ENCODE measurements around the gene ZNF575.
"Not testable (repeated sequence)": the region's sequence is repeated elsewhere in the genome, so short reads cannot be mapped to it uniquely, and the experiment has no call there.

The ZNF575 gene

DNA sequence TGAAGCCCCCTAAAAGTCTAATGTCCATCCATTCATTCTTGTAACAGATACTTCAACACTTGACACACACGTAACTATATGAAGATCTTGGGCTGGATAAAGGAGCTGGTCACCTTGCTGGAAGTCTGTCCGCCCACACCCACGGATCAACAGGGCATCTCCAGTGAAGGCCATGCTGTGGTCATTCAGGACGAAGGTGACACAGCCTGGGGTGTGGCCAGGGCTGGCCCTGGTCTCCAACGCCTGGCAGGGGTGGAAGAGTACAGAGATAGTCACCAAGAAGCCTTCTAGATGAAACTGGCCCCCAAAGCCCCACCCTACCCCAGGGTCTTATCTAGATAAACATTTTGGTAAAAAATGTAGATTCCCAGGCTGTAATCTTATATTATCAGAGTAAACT, 21.7 kb upstream of the ZNF575 start:
- no peak for DNase-seq

GRCh38 chr19:43512399-43512798, 20.6 kb upstream of the ZNF575 start:
- DNase-seq, result not testable (repeated sequence)

- DNase-seq, result no peak
These were observed 14.9 kb upstream of the ZNF575 start for GRCh38 chr19:43518051-43518450.

DNA sequence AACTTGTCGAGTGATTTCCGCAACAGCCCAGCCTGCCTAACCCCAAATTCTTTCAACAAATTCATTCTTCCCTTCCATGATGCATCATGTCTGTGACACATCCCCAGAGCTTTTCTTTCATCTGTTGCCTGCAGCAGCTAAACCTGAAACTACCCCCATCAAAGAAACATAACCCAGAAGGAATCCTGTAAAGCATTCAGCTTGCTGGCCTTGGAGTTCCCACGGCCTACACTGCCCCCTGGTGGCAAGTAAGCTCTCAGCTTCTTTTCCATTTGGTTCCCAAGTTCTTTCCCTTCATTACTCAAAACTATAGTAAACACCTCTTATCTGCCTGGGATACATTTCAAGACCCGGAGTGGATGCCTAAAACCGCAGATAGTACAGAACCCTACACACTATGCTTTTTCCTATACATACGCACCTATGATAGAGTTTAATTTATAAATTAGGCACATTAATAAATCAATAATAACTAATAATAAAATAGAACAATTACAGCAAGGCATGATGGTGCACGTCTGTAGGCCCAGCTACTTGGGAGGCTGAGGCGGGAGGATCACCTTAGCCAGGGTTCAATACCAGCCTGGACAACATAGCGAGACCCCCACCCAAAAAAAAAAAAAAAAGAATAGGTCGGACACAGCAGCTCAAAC, 13.4 kb upstream of the ZNF575 start:
- peak; percentile 70 to 90 for DNase-seq

GRCh38 chr19:43522929-43523328, 10.1 kb upstream of the ZNF575 start:
- no peak for DNase-seq

- DNase-seq, result not testable (repeated sequence)
These were observed 9.3 kb upstream of the ZNF575 start for GRCh38 chr19:43523696-43524095.

DNA sequence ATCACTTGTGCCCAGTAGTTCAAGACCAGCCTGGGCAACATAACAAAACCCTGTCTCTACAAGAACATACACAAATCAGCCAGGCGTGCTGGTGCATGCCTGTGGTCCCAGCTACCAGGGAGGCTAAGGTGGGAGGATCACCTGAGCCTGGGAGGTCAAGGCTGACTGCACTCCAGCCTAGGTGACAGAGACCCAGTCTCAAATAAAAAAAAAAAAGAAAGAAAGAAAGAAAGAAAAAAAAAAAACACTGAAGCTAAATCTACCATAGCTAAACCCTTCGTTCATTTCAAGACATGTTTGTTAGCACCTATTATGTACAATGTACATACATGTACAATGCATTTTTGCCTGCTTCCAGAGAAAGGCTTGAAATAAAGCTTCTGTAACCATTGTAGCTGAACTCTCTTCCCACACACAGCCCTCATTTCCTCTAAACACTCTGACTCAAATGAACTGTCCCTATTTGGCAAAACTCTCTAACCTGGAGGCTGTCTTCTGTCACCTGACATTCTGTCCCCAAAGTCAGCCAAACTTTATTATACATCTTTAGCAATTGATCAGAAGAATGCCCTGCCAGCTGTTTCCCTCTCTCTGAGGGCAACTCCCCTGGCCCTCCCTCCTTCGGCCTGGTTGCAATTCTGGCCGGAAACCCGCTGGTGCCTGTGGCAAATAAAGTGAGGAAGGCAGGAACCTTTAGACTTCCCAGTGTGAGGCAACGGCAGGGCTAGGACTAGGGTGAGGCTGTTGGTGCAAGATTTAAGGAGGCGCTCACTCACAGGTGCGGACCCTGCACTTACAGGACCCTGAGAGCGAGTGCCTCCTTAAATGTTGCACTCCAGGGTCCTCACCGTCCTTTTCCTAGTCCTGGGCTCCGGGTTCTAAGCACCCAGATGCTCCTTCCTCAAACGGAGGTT, 7.8 kb upstream of the ZNF575 start:
- peak in 1 of 2 experiments; percentile 31 for DNase-seq

GRCh38 chr19:43525836-43526771, 6.9 kb upstream of the ZNF575 start:
- DNase-seq, result peak in 1 of 2 experiments; percentile 56

DNA sequence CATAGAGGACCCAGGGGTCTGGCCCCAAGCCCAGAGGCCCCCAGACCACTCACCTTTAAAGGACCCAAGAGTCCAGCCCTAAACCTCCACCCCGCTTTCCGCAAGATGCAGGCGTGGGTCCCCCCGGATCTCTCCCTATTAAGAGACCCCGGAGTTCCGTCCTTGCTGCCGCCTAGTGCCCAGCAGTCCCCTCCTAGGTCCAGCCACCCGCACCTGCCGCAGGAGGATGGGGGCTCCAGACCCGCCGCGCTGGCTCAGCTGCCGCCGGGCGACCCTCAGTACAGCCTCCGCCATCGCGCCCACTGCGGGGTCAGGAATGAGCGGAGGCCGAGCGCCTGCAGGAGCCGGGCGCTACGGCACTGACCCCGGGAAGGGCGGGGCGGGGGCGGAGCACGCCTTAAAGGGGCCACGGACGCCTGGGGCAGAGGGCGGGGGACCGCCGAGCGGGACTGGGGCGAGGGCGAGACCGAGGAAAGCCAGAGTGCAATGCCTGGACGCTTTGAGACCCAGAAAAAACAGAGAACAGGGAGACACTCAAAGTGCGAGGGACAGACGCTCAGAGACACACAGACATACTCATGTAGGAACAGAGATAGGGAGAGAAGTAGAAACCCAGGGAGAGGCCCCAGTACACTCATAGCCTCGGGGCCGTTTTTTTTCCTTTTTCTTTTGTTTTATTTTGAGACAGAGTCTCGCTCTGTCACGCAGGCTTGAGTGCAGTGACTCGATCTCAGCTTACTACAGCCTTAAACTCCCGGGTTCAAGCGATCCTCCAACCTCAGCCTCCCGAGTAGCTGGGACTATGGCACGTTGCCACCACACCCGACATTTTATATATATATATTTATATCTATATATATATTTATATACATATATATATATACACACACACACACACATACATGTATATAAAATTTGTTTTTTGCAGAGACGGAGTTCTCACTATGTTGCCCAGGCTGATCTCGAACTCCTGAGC, 5.8 kb upstream of the ZNF575 start, which contains the start of gene ETHE1:
ETHE1 (minus strand) TSS at position 318 of the 976 bp plus-strand sequence; CDS start at position 294, 24 bp downstream.
- DNase-seq, result peak; percentile 23 to 92

DNA sequence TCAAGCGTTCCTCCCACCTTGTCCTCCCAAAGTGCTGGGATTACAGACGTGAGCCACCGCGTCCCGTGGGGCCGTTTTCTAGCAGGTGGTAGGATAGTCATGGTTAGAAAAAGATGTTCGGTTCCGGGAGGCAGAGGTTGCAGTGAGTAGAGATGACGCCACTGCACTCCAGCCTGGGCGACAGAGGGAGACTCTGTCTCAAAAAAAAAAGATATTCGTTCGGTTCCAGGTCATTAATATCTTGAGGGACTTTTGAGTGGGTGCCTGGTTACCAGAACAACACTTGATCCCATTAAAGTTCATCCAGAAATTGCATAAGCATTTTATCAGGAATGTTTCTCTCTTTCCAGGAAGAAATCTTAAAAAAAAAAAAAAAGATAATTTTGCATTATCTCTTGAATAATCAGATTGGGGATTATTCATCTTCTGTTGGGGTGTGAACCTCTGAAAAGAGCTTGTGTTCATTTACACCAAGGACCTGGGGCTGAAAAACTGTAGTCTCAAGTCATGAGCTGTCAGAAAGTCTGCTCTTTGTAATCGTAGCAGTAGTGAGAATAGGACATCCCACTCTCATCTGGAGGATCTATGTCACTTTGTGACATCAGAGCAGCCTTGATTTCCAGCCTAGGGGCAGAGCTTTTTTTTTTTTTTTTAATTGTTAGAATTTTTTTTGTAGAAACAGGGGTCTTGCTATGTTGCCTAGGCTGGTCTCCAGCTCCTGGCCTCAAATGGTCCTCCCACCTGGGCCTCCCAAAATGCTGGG, 4.9 kb upstream of the ZNF575 start:
- DNase-seq, result no peak

DNA sequence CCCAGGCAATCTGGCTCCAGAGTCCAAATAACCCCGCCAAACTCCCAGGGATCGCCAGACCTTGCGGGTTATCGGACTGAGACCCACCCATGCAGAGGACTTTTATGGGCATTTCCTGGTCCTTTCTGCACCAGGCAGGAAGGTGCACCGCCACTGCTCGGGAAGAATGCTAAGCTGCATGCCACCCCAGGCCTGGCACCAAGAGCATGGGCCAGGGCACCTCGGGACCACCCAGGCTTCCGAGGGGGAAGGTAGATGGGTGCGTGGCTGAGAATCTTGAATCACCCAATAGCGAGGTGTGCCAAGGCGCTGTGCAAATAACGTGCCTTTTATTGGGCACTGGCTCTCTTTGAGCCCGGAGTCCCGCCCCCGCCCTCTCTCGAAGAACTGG, 422 bp upstream of the ZNF575 start:
- peak in 1 of 2 experiments; percentile 88 for DNase-seq

GRCh38 chr19:43533546-43534304, 737 bp downstream of the ZNF575 start:
- peak; percentile 99 to 100 for DNase-seq

DNA sequence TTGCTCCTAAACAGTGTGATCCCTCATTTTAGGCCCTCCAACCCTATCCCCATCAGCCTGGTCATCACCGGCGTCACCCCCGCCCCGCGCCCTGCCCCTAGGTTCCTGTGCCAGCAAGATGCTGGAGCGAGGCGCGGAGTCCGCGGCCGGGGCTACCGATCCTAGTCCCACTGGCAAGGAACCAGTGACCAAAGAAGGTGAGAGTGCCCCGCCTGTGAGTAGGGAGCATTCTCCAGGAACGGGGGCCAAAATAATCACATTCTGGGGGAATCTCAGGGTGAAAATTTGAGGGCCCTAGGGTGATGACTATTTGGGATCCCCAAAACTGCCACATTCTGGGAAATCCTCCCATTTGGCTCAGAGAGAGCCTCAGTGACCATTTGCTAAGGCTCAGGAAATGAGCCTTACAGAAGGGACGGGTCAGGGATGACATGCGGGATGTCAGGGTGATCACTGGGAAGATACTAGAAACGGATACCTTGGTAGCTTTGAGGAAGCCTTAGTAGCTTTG, 1.4 kb downstream of the ZNF575 start:
- no peak for DNase-seq

GRCh38 chr19:43534816-43535761, 2.1 kb downstream of the ZNF575 start:
- peak; percentile 24 to 71 for DNase-seq

GRCh38 chr19:43538922-43539321, 5.9 kb downstream of the ZNF575 start:
- DNase-seq, result no peak

- DNase-seq, result no peak
These were observed 7.4 kb downstream of the ZNF575 start for GRCh38 chr19:43540381-43540780.

GRCh38 chr19:43541920-43542650, 9.1 kb downstream of the ZNF575 start:
- DNase-seq, result no peak

- DNase-seq, result no peak
These were observed 11.1 kb downstream of the ZNF575 start for GRCh38 chr19:43544077-43544476.

Data from NCI-H526 (cell line).